Fibroblast of mammary gland (primary cell): Measurements from ENCODE around the gene LY86.

Experiments used
- DNase-seq: peaks from one replicate; pipeline ENCODE4 v3.0.0-alpha.2; 2010; ENCODE audit warnings: low read depth
- H3K4me3 ChIP-seq: 2 replicates; pipeline ENCODE4 v1.5.1; 2011; ENCODE audit warnings: low read depth, mild to moderate bottlenecking, low read length, moderate library complexity; ENCODE audit not compliant: control insufficient read depth
- CTCF ChIP-seq: conservative IDR thresholded peaks from 2 replicates; pipeline ENCODE4 v1.5.1; 2011; ENCODE audit warnings: low read depth, low read length, inconsistent platforms; ENCODE audit not compliant: control insufficient read depth, insufficient read depth

Gene LY86

GRCh38 chr6:6582131-6582530, 6.4 kb upstream of the LY86 start:
- no peak overlapping the region for H3K4me3 ChIP-seq
- no peak for DNase-seq
- TF ChIP-seq CTCF, result no peak

- H3K4me3 ChIP-seq, result no peak overlapping the region
- no peak for TF ChIP-seq CTCF
- no peak for DNase-seq
Observed at GRCh38 chr6:6583836-6584235, 4.7 kb upstream of the LY86 start.

- no peak overlapping the region for H3K4me3 ChIP-seq
- TF ChIP-seq CTCF, result no peak
Observed at GRCh38 chr6:6584310-6585002, 4.1 kb upstream of the LY86 start.

GRCh38 chr6:6585003-6585311, 3.6 kb upstream of the LY86 start:
- no peak for TF ChIP-seq CTCF
- H3K4me3 ChIP-seq, result no peak overlapping the region
- no peak for DNase-seq

More at GRCh38 chr6:6584310-6585002, 4.1 kb upstream of the LY86 start:
- DNase-seq, result no peak

GRCh38 chr6:6586167-6586566, 2.4 kb upstream of the LY86 start:
- TF ChIP-seq CTCF, result no peak
- H3K4me3 ChIP-seq, result no peak overlapping the region
- no peak for DNase-seq

GRCh38 chr6:6586671-6587526, 1.6 kb upstream of the LY86 start:
- H3K4me3 ChIP-seq, result no peak overlapping the region
- DNase-seq, result no peak

More at GRCh38 chr6:6586671-6587526, 1.6 kb upstream of the LY86 start:
- no peak for TF ChIP-seq CTCF
